HCT116 (cell line): ENCODE measurements around the gene CD248. TPM values are rescaled to one million over a fixed set of nuclear protein-coding genes. Genes with fewer than 3 reads are reported as not detected.

ENCODE experiments used
- ATAC-seq: fragments of 200-7000 bp; cut with Tn5 transposase; 2 replicates; pipeline ENCODE4 v1.9.1; 2020; ENCODE audit warnings: mild to moderate bottlenecking, moderate library complexity
- BruUV-seq: library from RNA; stranded (reverse); fragments of 400-500 nt; replicated peaks from 2 replicates; lab custom pipeline; 2021; lab: Mats Ljungman, UMichigan
- CTCF ChIA-PET: fragments of 300-600 bp; sonication (Branson Sonifier 250); formaldehyde crosslinking; loops from one replicate; lab custom pipeline; 2021; ENCODE audit warnings: antibody characterized with exemption; lab: Charles Lee
- POLR2A ChIA-PET: fragments of 300-600, 350-600 bp; sonication (Branson Sonifier 250); formaldehyde crosslinking; loops from one replicate; lab custom pipeline; 2021; ENCODE audit warnings: antibody characterized with exemption; lab: Charles Lee
- RAD21 ChIA-PET, 2 experiments: fragments of 300-600 bp; sonication (Branson Sonifier 250); formaldehyde crosslinking; loops; one replicate each; lab custom pipeline; 2023; ENCODE audit warnings: low total read pairs in 2 of 2; ENCODE audit not compliant: uncharacterized antibody in 2 of 2, unreplicated experiment in 2 of 2, low non-redundant PET in 1 of 2; lab: Charles Lee
- DNase-seq: peaks from one replicate; pipeline ENCODE4 v3.0.0-alpha.2; 2010; ENCODE audit warnings: low read depth, low spot score
- H2AFZ ChIP-seq: fragments of 200-600 bp; shearing (Covaris generic), sonication (generic); 2 replicates; pipeline ENCODE4 v1.6.1; 2017; ENCODE audit warnings: low read depth, mixed run types, mixed read lengths, antibody characterized with exemption, low read length; ENCODE audit not compliant: poor library complexity, severe bottlenecking
- H3K27ac ChIP-seq: 2 replicates; pipeline ENCODE4 v1.5.1; 2012; ENCODE audit warnings: low read depth, low read length
- H3K27me3 ChIP-seq: fragments of 200-600 bp; sonication (generic); 2 replicates; pipeline ENCODE4 v1.6.1; 2016; ENCODE audit warnings: mixed run types, low read length, mixed read lengths; ENCODE audit not compliant: insufficient read depth
- H3K36me3 ChIP-seq, 2 experiments: fragments of 200-500 bp in 1 of 2; fragments of 200-600 bp in 1 of 2; sonication (Bioruptor generic) in 1 of 2; sonication (generic) in 1 of 2; 2 replicates each; pipeline versions ENCODE4 v1.5.1 to v1.6.1; 2014 to 2016; ENCODE audit warnings: low read length in 2 of 2, inconsistent platforms in 1 of 2, mixed read lengths in 1 of 2, mixed run types in 1 of 2; ENCODE audit not compliant: insufficient read depth in 2 of 2, control insufficient read depth in 1 of 2
- H3K4me1 ChIP-seq, 2 experiments: fragments of 200-600 bp in 1 of 2; sonication (generic) in 1 of 2; 2 replicates each; pipeline versions ENCODE4 v1.5.1 to v1.6.1; 2012 to 2017; ENCODE audit warnings: low read length in 2 of 2, inconsistent platforms in 1 of 2, mild to moderate bottlenecking in 1 of 2, mixed read lengths in 1 of 2, mixed run types in 1 of 2, moderate library complexity in 1 of 2; ENCODE audit not compliant: insufficient read depth in 2 of 2, control insufficient read depth in 1 of 2
- H3K4me2 ChIP-seq: fragments of 200-600 bp; sonication (generic); 2 replicates; pipeline ENCODE4 v1.6.1; 2017; ENCODE audit warnings: mixed run types, low read length, mixed read lengths
- H3K4me3 ChIP-seq, 2 experiments: fragments of 200-600 bp in 1 of 2; sonication (generic) in 1 of 2; replicated peaks in 1 of 2; 2 replicates each; pipeline ENCODE4 v1.5.1; 2011 to 2016; ENCODE audit warnings: low read length in 2 of 2, control low read depth in 1 of 2, low read depth in 1 of 2, mild to moderate bottlenecking in 1 of 2, mixed read lengths in 1 of 2, mixed run types in 1 of 2
- H3K79me2 ChIP-seq: fragments of 200-600 bp; sonication (generic); 2 replicates; pipeline ENCODE4 v1.6.1; 2017; ENCODE audit warnings: mild to moderate bottlenecking, mixed run types, low read length, moderate library complexity, mixed read lengths; ENCODE audit not compliant: insufficient read depth
- H3K9ac ChIP-seq: fragments of 200-600 bp; sonication (generic); 2 replicates; pipeline ENCODE4 v1.6.1; 2016; ENCODE audit warnings: low read length, mixed read lengths
- H3K9me2 ChIP-seq: fragments of 200-600 bp; sonication (generic), shearing (Covaris generic); 2 replicates; pipeline ENCODE4 v1.6.1; 2017; ENCODE audit warnings: mixed run types, mild to moderate bottlenecking, moderate library complexity; ENCODE audit not compliant: insufficient read depth
- H3K9me3 ChIP-seq, 2 experiments: fragments of 200-500 bp in 1 of 2; fragments of 200-600 bp in 1 of 2; sonication (Bioruptor generic) in 1 of 2; sonication (generic) in 1 of 2; 2 replicates each; pipeline ENCODE4 v1.6.1; 2014 to 2017; ENCODE audit warnings: low read length in 2 of 2, mixed read lengths in 2 of 2, inconsistent platforms in 1 of 2, low read depth in 1 of 2, mild to moderate bottlenecking in 1 of 2, mixed run types in 1 of 2, moderate library complexity in 1 of 2; ENCODE audit not compliant: control insufficient read depth in 1 of 2, insufficient read depth in 1 of 2
- H4K20me1 ChIP-seq: fragments of 200-600 bp; sonication (generic), shearing (Covaris generic); 2 replicates; pipeline ENCODE4 v1.6.1; 2017; ENCODE audit warnings: mixed run types, mild to moderate bottlenecking, moderate library complexity; ENCODE audit not compliant: insufficient read depth
- CBX3 ChIP-seq: IDR thresholded peaks from 2 replicates; pipeline ENCODE4 v1.6.1; 2012; ENCODE audit warnings: low read depth
- CEBPB ChIP-seq: IDR thresholded peaks from 2 replicates; pipeline ENCODE4 v1.6.1; 2012; ENCODE audit warnings: low read depth
- EGR1 ChIP-seq: IDR thresholded peaks from 2 replicates; pipeline ENCODE4 v1.6.1; 2012; ENCODE audit warnings: low read depth
- ELF1 ChIP-seq: IDR thresholded peaks from 2 replicates; pipeline ENCODE4 v1.6.1; 2012; ENCODE audit warnings: low read depth, borderline replicate concordance
- EZH2 ChIP-seq: fragments of 200-600 bp; sonication (generic); IDR thresholded peaks from 2 replicates; pipeline ENCODE4 v1.6.1; 2017; ENCODE audit warnings: antibody characterized with exemption, mixed run types
- FOSL1 ChIP-seq: IDR thresholded peaks from 2 replicates; pipeline ENCODE4 v1.6.1; 2012; ENCODE audit warnings: low read depth
- JUND ChIP-seq: IDR thresholded peaks from 2 replicates; pipeline ENCODE4 v1.6.1; 2012
- MAX ChIP-seq: IDR thresholded peaks from 2 replicates; pipeline ENCODE4 v1.6.1; 2012
- POLR2A ChIP-seq: IDR thresholded peaks from 2 replicates; pipeline ENCODE4 v1.7.0; 2011; ENCODE audit warnings: borderline replicate concordance; ENCODE audit not compliant: insufficient read depth, insufficient read length; ENCODE audit errors: extremely low read depth
- POLR2AphosphoS5 ChIP-seq: IDR thresholded peaks from 2 replicates; pipeline ENCODE4 v1.6.1; 2011; ENCODE audit warnings: mild to moderate bottlenecking, low read depth, low read length, moderate library complexity
- SIN3A ChIP-seq: IDR thresholded peaks from 2 replicates; pipeline ENCODE4 v1.6.1; 2012; ENCODE audit warnings: low read depth
- SP1 ChIP-seq: IDR thresholded peaks from 2 replicates; pipeline ENCODE4 v1.6.1; 2012; ENCODE audit warnings: low read depth
- SRF ChIP-seq: IDR thresholded peaks from 2 replicates; pipeline ENCODE4 v1.6.1; 2012; ENCODE audit warnings: low read depth
- TCF7L2 ChIP-seq: IDR thresholded peaks from 2 replicates; pipeline ENCODE4 v1.7.0; 2011; ENCODE audit warnings: borderline replicate concordance, inconsistent platforms; ENCODE audit not compliant: insufficient read depth, insufficient read length; ENCODE audit errors: extremely low read depth
- YY1 ChIP-seq: IDR thresholded peaks from 2 replicates; pipeline ENCODE4 v1.6.1; 2011; ENCODE audit warnings: low read length, low read depth, moderate library complexity, mild to moderate bottlenecking; ENCODE audit not compliant: insufficient replicate concordance; ENCODE audit errors: extremely low read depth
- ZFX ChIP-seq: fragments of 450-650 bp; IDR thresholded peaks from 2 replicates; pipeline ENCODE4 v1.6.1; 2017
- ZNF274 ChIP-seq: fragments of 200-500 bp; sonication (Bioruptor generic); IDR thresholded peaks from 2 replicates; pipeline ENCODE4 v1.6.1; 2014; ENCODE audit warnings: mild to moderate bottlenecking, low read depth, low read length, inconsistent platforms
- intact Hi-C: fragments of 100-400 bp; cut with micrococcal nuclease; formaldehyde crosslinking; loops from 2 replicates; pipeline ENCODE4 v1.10.0; 2022
- total RNA-seq: library from RNA; stranded (reverse); gene quantifications from one replicate; pipeline ENCODE4 v1.2.1, GENCODE V29; 2021; ENCODE audit not compliant: unreplicated experiment
- TF ChIP-seq, protein P1 (sequence below): IDR thresholded peaks from 2 replicates; pipeline ENCODE4 v1.6.1; 2012; ENCODE audit warnings: low read depth
- TF ChIP-seq, protein P2 (sequence below): IDR thresholded peaks from 2 replicates; pipeline ENCODE4 v1.6.1; 2012
- TF ChIP-seq, protein P3 (sequence below), 3 experiments: fragments of 200-600 bp in 1 of 3; sonication (generic) in 1 of 3; IDR thresholded peaks in 2 of 3; conservative IDR thresholded peaks in 1 of 3; 2 replicates each; pipeline ENCODE4 v1.5.1; 2012 to 2017; ENCODE audit warnings: low read depth in 2 of 3, low read length in 2 of 3, antibody characterized with exemption in 1 of 3, borderline replicate concordance in 1 of 3, control low read depth in 1 of 3, mild to moderate bottlenecking in 1 of 3, mixed read lengths in 1 of 3, mixed run types in 1 of 3, moderate library complexity in 1 of 3; ENCODE audit not compliant: insufficient read depth in 1 of 3

The CD248 gene
- total RNA-seq, 1 experiment from 2014 or later, result 0.32 TPM

- TF ChIP-seq ZNF274, result no peak
Measured at GRCh38 chr11:66314561-66315497, 2.0 kb downstream of the CD248 start (continued).

DNA sequence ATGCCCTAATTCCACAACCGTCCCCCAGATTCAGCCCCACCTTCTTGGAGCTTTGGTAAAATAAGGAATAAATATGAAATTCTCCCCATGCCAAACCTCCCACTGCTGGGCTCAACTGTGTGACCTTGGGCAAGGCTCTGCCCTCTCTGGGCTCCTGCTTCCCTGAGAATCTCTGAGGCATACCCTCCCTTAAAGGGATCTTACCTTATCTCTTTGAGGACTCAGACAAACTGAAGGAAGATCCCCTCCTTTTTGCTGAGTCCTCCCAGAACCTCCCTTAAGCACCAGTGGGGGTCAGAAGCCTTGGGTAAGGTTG, 2.7 kb downstream of the CD248 start:
- intact Hi-C loops, result loop anchor here (5.0 kb wide), 2 partner anchors 58 to 73 kb away; partner anchors contain the start of gene SLC29A2

More for the DNA sequence above, 2.7 kb downstream of the CD248 start:
- no TSS peak for BruUV-seq
- Histone ChIP-seq H3K4me1 (peaks cover 16 to 37% of the 10 kb centered on the region in 2 experiments), H2AFZ (no peak overlapping the region), H3K27ac (peak overlapping the region; percentile 79; the same call in 1 of the 2 replicates), H3K27me3 (no peaks in the 10 kb centered on the region), H3K4me3 (no peak overlapping the region)
- ChIA-PET RAD21 (no interaction called here), POLR2A (no interaction called here)
- no peak for DNase-seq
- ATAC-seq, result no peak
- TF ChIP-seq ZFX (no peak), JUND (no peak), SP1 (no peak), FOSL1 (no peak), POLR2AphosphoS5 (no peak), YY1 (no peak), TCF7L2 (no peak), EGR1 (no peak), SRF (no peak), SIN3A (no peak), ELF1 (no peak), CBX3 (no peak), MAX (no peak), EZH2 (no peak), CEBPB (no peak), ZNF274 (no peak), POLR2A (no peak)
- TF ChIP-seq, protein P1, sequence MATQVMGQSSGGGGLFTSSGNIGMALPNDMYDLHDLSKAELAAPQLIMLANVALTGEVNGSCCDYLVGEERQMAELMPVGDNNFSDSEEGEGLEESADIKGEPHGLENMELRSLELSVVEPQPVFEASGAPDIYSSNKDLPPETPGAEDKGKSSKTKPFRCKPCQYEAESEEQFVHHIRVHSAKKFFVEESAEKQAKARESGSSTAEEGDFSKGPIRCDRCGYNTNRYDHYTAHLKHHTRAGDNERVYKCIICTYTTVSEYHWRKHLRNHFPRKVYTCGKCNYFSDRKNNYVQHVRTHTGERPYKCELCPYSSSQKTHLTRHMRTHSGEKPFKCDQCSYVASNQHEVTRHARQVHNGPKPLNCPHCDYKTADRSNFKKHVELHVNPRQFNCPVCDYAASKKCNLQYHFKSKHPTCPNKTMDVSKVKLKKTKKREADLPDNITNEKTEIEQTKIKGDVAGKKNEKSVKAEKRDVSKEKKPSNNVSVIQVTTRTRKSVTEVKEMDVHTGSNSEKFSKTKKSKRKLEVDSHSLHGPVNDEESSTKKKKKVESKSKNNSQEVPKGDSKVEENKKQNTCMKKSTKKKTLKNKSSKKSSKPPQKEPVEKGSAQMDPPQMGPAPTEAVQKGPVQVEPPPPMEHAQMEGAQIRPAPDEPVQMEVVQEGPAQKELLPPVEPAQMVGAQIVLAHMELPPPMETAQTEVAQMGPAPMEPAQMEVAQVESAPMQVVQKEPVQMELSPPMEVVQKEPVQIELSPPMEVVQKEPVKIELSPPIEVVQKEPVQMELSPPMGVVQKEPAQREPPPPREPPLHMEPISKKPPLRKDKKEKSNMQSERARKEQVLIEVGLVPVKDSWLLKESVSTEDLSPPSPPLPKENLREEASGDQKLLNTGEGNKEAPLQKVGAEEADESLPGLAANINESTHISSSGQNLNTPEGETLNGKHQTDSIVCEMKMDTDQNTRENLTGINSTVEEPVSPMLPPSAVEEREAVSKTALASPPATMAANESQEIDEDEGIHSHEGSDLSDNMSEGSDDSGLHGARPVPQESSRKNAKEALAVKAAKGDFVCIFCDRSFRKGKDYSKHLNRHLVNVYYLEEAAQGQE, result no peak
- TF ChIP-seq, protein P2, sequence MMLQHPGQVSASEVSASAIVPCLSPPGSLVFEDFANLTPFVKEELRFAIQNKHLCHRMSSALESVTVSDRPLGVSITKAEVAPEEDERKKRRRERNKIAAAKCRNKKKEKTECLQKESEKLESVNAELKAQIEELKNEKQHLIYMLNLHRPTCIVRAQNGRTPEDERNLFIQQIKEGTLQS, result no peak
- TF ChIP-seq, protein P3, sequence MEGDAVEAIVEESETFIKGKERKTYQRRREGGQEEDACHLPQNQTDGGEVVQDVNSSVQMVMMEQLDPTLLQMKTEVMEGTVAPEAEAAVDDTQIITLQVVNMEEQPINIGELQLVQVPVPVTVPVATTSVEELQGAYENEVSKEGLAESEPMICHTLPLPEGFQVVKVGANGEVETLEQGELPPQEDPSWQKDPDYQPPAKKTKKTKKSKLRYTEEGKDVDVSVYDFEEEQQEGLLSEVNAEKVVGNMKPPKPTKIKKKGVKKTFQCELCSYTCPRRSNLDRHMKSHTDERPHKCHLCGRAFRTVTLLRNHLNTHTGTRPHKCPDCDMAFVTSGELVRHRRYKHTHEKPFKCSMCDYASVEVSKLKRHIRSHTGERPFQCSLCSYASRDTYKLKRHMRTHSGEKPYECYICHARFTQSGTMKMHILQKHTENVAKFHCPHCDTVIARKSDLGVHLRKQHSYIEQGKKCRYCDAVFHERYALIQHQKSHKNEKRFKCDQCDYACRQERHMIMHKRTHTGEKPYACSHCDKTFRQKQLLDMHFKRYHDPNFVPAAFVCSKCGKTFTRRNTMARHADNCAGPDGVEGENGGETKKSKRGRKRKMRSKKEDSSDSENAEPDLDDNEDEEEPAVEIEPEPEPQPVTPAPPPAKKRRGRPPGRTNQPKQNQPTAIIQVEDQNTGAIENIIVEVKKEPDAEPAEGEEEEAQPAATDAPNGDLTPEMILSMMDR (IDR thresholded peaks at IDR 0.05 in 2 of 3, conservative IDR thresholded peaks at IDR 0.05 in 1 of 3; ENCODE audit: borderline replicate concordance in 1 of 3, insufficient read depth in 1 of 3, low read depth in 2 of 3, low read length in 2 of 3), result no peak
- TF ChIP-seq, all 23 proteins: peak for 0
- H3K36me3 ChIP-seq, result no peaks in the 10 kb centered on the region
- H3K79me2 ChIP-seq, result no peaks in the 10 kb centered on the region
- H3K9ac ChIP-seq, result no peak overlapping the region
- CTCF ChIA-PET, result no interaction called here
- H3K9me3 ChIP-seq, result no peaks in the 10 kb centered on the region
- H3K9me2 ChIP-seq, result no peaks in the 10 kb centered on the region
- H4K20me1 ChIP-seq, result no peaks in the 10 kb centered on the region
- no peak overlapping the region for H3K4me2 ChIP-seq
